ENCODE data around the gene USP34. TPM values are rescaled to one million over a fixed set of nuclear protein-coding genes. Genes with fewer than 3 reads are reported as not detected.

Gene USP34
- total and polyA plus RNA-seq, 2 of the 8 experiments (the other 6 are each of a cell fraction or from before 2014, with no cell fraction given), result 56.7 to 91.7 TPM

DNA sequence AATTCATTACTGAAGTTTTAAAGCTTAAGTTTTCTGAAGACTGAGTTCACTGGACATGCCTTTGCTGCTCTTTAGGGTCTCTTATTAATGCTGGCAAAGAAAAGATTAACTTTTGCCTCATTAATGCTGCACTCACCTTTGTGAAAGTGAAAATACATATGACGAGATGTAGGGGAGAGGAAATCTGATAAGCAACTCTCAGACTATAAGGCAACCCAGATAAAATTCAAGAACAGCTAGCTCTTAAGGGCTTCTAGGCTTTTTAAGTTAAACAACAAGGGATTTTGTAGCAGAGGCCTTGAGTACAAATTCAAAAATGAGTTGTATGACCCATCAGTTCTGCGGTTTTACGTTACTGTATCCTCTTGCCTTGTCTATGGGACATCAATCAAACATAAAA, 143.7 kb downstream of the USP34 start:
- Histone ChIP-seq H2BK20ac (ENCODE audit: low read length) (no peak overlapping the region), H3K23me2 (ENCODE audit: low read depth, low read length) (no peaks in the 10 kb centered on the region), H3K9ac (replicated peaks in 1 of 4; ENCODE audit: extremely low read depth in 1 of 4, low read depth in 3 of 4, low read length in 3 of 4) (no peak overlapping the region), H4K91ac (replicated peaks; ENCODE audit: insufficient read length, low read length) (no peak overlapping the region), H2BK15ac (ENCODE audit: low read length) (no peak overlapping the region), H3K27ac (ENCODE audit: low read depth, low read length) (no peak overlapping the region), H3K9me3 (ENCODE audit: insufficient read depth in 2 of 2, low read depth in 1 of 2, low read length in 1 of 2) (no peaks in the 10 kb centered on the region), H4K5ac (ENCODE audit: insufficient read length, low read depth, low read length) (no peak overlapping the region), H2BK5ac (ENCODE audit: low read depth, low read length) (no peak overlapping the region), H4K20me1 (replicated peaks in 1 of 2; ENCODE audit: control insufficient read depth in 1 of 2, insufficient read depth in 2 of 2, low read length in 2 of 2) (peaks cover 0 to 1% of the 10 kb centered on the region in 2 experiments), H3K14ac (ENCODE audit: insufficient read length) (no peak overlapping the region), H2AK5ac (ENCODE audit: low read depth, low read length) (no peak overlapping the region), H3K4me2 (ENCODE audit: insufficient read depth in 1 of 2, low read depth in 2 of 2, low read length in 2 of 2) (no peak overlapping the region), H3K18ac (ENCODE audit: extremely low read depth, low read length) (no peak overlapping the region), H3K4ac (replicated peaks; ENCODE audit: insufficient read length, low read depth, low read length) (no peak overlapping the region), H4K8ac (ENCODE audit: extremely low read depth, insufficient read depth, low read length) (no peak overlapping the region), H3K4me3 (ENCODE audit: extremely low read depth in 1 of 4, insufficient read depth in 2 of 4, low read depth in 3 of 4, low read length in 4 of 4) (no peak overlapping the region), H2BK12ac (ENCODE audit: low read depth, low read length) (no peak overlapping the region), H3K56ac (replicated peaks; ENCODE audit: insufficient read length, low read depth, low read length) (no peak overlapping the region), H3K27me3 (replicated peaks in 1 of 4; ENCODE audit: control insufficient read depth in 3 of 4, extremely low read depth in 1 of 4, insufficient read depth in 3 of 4, low read length in 3 of 4) (no peaks in the 10 kb centered on the region), H3K79me2 (ENCODE audit: control insufficient read depth in 1 of 2, insufficient read depth in 2 of 2, low read length in 2 of 2) (no peaks in the 10 kb centered on the region), H3K23ac (ENCODE audit: insufficient read length) (no peak overlapping the region), H3K36me3 (ENCODE audit: control insufficient read depth in 2 of 4, insufficient read depth in 4 of 4, low read length in 3 of 4) (peaks cover 4 to 39% (median 12%) of the 10 kb centered on the region in 4 experiments), H3K4me1 (replicated peaks in 1 of 4; ENCODE audit: control insufficient read depth in 3 of 4, insufficient read depth in 4 of 4, low read length in 3 of 4) (peaks cover 0 to 4% (median 0%) of the 10 kb centered on the region in 4 experiments; a peak in 3 of 7 replicates), H2BK120ac (replicated peaks; ENCODE audit: low read depth, low read length) (no peak overlapping the region), H2AFZ (ENCODE audit: low read length) (no peak overlapping the region), H3K79me1 (ENCODE audit: low read depth, low read length) (no peaks in the 10 kb centered on the region)
- ChIA-PET CTCF (ENCODE audit: partially characterized antibody) (interaction anchor here (0.9 kb wide), 1 partner anchor 55 kb away, joined by 3 read pairs; no protein-coding TSS in a partner anchor), POLR2A (ENCODE audit: partially characterized antibody) (no interaction called here)
- DNase-seq (ENCODE audit: low read depth in 1 of 2, low spot score in 2 of 2), result no peak
- WGBS, 2 experiments (ENCODE audit: extremely low coverage in 1 of 2, insufficient coverage in 1 of 2, insufficient read length in 1 of 2, insufficient replicate concordance in 2 of 2, low coverage in 1 of 2, low lambda C conversion rate in 2 of 2, missing lambda C conversion rate in 1 of 2), result 95% methylated on average over 3 of the region's 3 CpGs; no CpG with 5 or more reads in 1 of the 2 experiments
- no peak for FAIRE-seq
- TF ChIP-seq CTBP2 (IDR thresholded peaks at IDR 0.05; ENCODE audit: borderline replicate concordance, insufficient read depth, insufficient read length, low read length) (no peak), ZNF274 (IDR thresholded peaks at IDR 0.05; ENCODE audit: borderline replicate concordance, extremely low read depth, low read length) (no peak), SIRT6 (IDR thresholded peaks at IDR 0.05; ENCODE audit: low read length) (no peak), MAFK (IDR thresholded peaks at IDR 0.05; ENCODE audit: low read depth, low read length) (no peak), YY1 (IDR thresholded peaks at IDR 0.05; ENCODE audit: low read depth, low read length) (no peak), ASH2L (IDR thresholded peaks at IDR 0.05; ENCODE audit: low read length) (no peak)

Data from H1 (cell line).